Heart left ventricle (tissue), 16 donors: ENCODE results near the gene IGSF1. TPM values are rescaled to one million over a fixed set of nuclear protein-coding genes. Genes with fewer than 3 reads are reported as not detected.

Source experiments
- ATAC-seq, 4 donors: fragments of 200-7000 bp; cut with Tn5 transposase; one replicate each; pipeline ENCODE4 v1.9.1; 2020 to 2022; ENCODE audit warnings: moderate library complexity in 4 of 4, mild to moderate bottlenecking in 3 of 4, moderate number of reproducible peaks in 1 of 4
- DNase-seq, 5 donors: peaks; one replicate each; pipeline ENCODE4 v3.0.0-alpha.2; 2020
- H3K27ac ChIP-seq, 12 donors: fragments of 200-600 bp; sonication (generic) in 4 of 12; one replicate each; pipeline versions ENCODE4 v1.5.0 to v1.8.0; 2016 to 2022; ENCODE audit warnings: mild to moderate bottlenecking in 2 of 12
- H3K27me3 ChIP-seq, 9 donors: fragments of 200-600 bp; sonication (generic) in 2 of 9; one replicate each; pipeline versions ENCODE4 v1.5.1 to v1.8.0; 2016 to 2022; ENCODE audit warnings: mild to moderate bottlenecking in 3 of 9
- H3K36me3 ChIP-seq, 9 donors: fragments of 200-600 bp; sonication (generic) in 2 of 9; one replicate each; pipeline versions ENCODE4 v1.5.0 to v1.8.0; 2018 to 2022; ENCODE audit warnings: mild to moderate bottlenecking in 2 of 9
- H3K4me1 ChIP-seq, 12 donors: fragments of 200-600 bp; sonication (generic) in 4 of 12; one replicate each; pipeline versions ENCODE4 v1.5.0 to v1.8.0; 2016 to 2022; ENCODE audit warnings: mild to moderate bottlenecking in 3 of 12
- H3K4me3 ChIP-seq, 12 donors: fragments of 200-600 bp; sonication (generic) in 4 of 12; one replicate each; pipeline versions ENCODE4 v1.5.0 to v1.8.0; 2017 to 2022; ENCODE audit warnings: mild to moderate bottlenecking in 9 of 12, moderate library complexity in 4 of 12
- H3K9me3 ChIP-seq, 12 donors: fragments of 200-600 bp; sonication (generic) in 4 of 12; one replicate each; pipeline versions ENCODE4 v1.5.0 to v1.8.0; 2016 to 2022; ENCODE audit warnings: mild to moderate bottlenecking in 1 of 12
- CTCF ChIP-seq, 12 donors: fragments of 200-600 bp; sonication (generic) in 4 of 12; IDR thresholded peaks; one replicate each; pipeline versions ENCODE4 v1.5.0 to v1.8.0; 2018 to 2022; ENCODE audit warnings: antibody characterized with exemption in 12 of 12, mild to moderate bottlenecking in 5 of 12
- POLR2A ChIP-seq, 2 donors: fragments of 450-650 bp; IDR thresholded peaks; one replicate each; pipeline ENCODE4 v1.6.1; 2017; ENCODE audit warnings: antibody characterized with exemption in 2 of 2, mild to moderate bottlenecking in 2 of 2, moderate library complexity in 2 of 2
- WGBS, 4 donors: extraction: QIAGEN DNeasy Blood & Tissue Kit in 2 of 4; methylation state at CpG; one replicate each; pipeline versions ENCODE4 v1.1.5 to v1.1.7; 2013 to 2018; 5-methylcytosine and 5-hydroxymethylcytosine counted together
- intact Hi-C, 10 donors: fragments of 100-400 bp; cut with DNase I; formaldehyde crosslinking; loops; one replicate each; pipeline versions ENCODE4 v1.11.1 to v1.14.2; 2022
- polyA plus RNA-seq, 2 donors: library from polyadenylated mRNA; stranded (reverse); fragments of 200-250 nt; gene quantifications; one replicate each; pipeline ENCODE4 v1.2.3, GENCODE V29; 2013
- total RNA-seq, 9 donors: library from RNA; depleted of rRNA in 2 of 9; stranded (reverse); fragments of >200 nt in 2 of 9; fragmentation: NEBNext Ultra II Directional in 3 of 9; extraction: Animal tissue kit (Norgen Biotek cat#: 25700) in 3 of 9; gene quantifications; one replicate each; pipeline versions ENCODE4 v1.1.0 to v1.2.4, GENCODE V29; 2016 to 2023
- donor health status: ischemic (EF 13 %, LVEDD 7.1; RV severe dilation, severe dysfunction).
- donor health status: healthy with polysubstance abuse.
- donor health status: DM: no; HTN: yes; CAD: no.
- donor health status: DM: no; HTN: no; CAD: no.
- donor health status: ischemic (EF 25% LVEDD 6.9; RV normal size, moderate dysfunction).
- donor health status: ischemic (EF 25% LVEDD 5.7; RV mildly dilated, moderate dysfunction).
- donor health status: healthy.
- donor health status: DM: yes; HTN: yes; CAD: no.
- donor health status: ischemic (EF 35%, LVEDD 5.7; RV mildly dilated, moderate dysfunction).
- donor health status: nonischemic (EF 11% LVEDD 7.7; RV severe dilation, severe dysfunction).
- donor health status: DM: yes; HTN: yes; CAD: no.
- donor health status: PGD.
- donor health status: ischemic (EF 29% LVEDD 5.4; RV normal size, mild dysfunction).
- donor health status: nonischemic (EF 23%, LVEDD 6.1; RV moderate dilation, normal function).

The IGSF1 gene
- total and polyA plus RNA-seq, 11 donors, result 0.12 to 8.4 (median 1.4) TPM

GRCh38 chrX:131306601-131307000, 17.5 kb upstream of the IGSF1 start:
- WGBS, 4 donors, result 16 to 26% (median 21%) methylated on average over 1 of the region's 1 CpG
- TF ChIP-seq POLR2A (IDR thresholded peaks at IDR 0.05), result no peak
- no peak for DNase-seq
- Histone ChIP-seq H3K36me3 (no peaks in the 10 kb centered on the region), H3K4me1 (no peaks in the 10 kb centered on the region), H3K4me3 (no peak overlapping the region), H3K9me3 (no peaks in the 10 kb centered on the region), H3K27ac (no peak overlapping the region), H3K27me3 (peaks cover 0 to 20% (median 0%) of the 10 kb centered on the region in 9 donors)
- no peak for ATAC-seq
- intact Hi-C loops, result no loop called here

GRCh38 chrX:131305926-131306325, 16.8 kb upstream of the IGSF1 start:
- H3K27ac ChIP-seq, result no peak overlapping the region
- TF ChIP-seq CTCF (IDR thresholded peaks at IDR 0.05) (no peak), POLR2A (IDR thresholded peaks at IDR 0.05) (no peak)
- ATAC-seq, result no peak
- no peaks in the 10 kb centered on the region for H3K9me3 ChIP-seq
- H3K27me3 ChIP-seq, result peaks cover 0 to 22% (median 0%) of the 10 kb centered on the region in 9 donors
- intact Hi-C loops, result no loop called here
- H3K36me3 ChIP-seq, result no peaks in the 10 kb centered on the region
- H3K4me1 ChIP-seq, result no peaks in the 10 kb centered on the region
- H3K4me3 ChIP-seq, result no peak overlapping the region
- WGBS, 4 donors, result 28 to 45% (median 33%) methylated on average over 2 of the region's 2 CpGs
- DNase-seq, result no peak

GRCh38 chrX:131302701-131303100, 13.6 kb upstream of the IGSF1 start:
- peaks cover 0 to 27% (median 0%) of the 10 kb centered on the region in 9 donors for H3K27me3 ChIP-seq
- H3K9me3 ChIP-seq, result no peaks in the 10 kb centered on the region
- H3K4me1 ChIP-seq, result no peaks in the 10 kb centered on the region
- no peak overlapping the region for H3K4me3 ChIP-seq
- 73 to 89% (median 80%) methylated on average over 3 of the region's 3 CpGs for WGBS, 4 donors
- no peak for DNase-seq
- no peak overlapping the region for H3K27ac ChIP-seq
- H3K36me3 ChIP-seq, result no peaks in the 10 kb centered on the region
- ATAC-seq, result no peak
- no peak for TF ChIP-seq POLR2A (IDR thresholded peaks at IDR 0.05)
- no peak for TF ChIP-seq CTCF (IDR thresholded peaks at IDR 0.05)
- intact Hi-C loops, result no loop called here

- no peak overlapping the region for H3K4me3 ChIP-seq
- H3K4me1 ChIP-seq, result no peaks in the 10 kb centered on the region
- no peak for TF ChIP-seq POLR2A (IDR thresholded peaks at IDR 0.05)
- TF ChIP-seq CTCF (IDR thresholded peaks at IDR 0.05), result no peak
- no peaks in the 10 kb centered on the region for H3K36me3 ChIP-seq
- no peak for DNase-seq
- no peaks in the 10 kb centered on the region for H3K9me3 ChIP-seq
- peaks cover 0 to 31% (median 0%) of the 10 kb centered on the region in 9 donors for H3K27me3 ChIP-seq
- H3K27ac ChIP-seq, result no peak overlapping the region
- WGBS, 4 donors, result 46 to 62% (median 53%) methylated on average over 5 of the region's 5 CpGs
- intact Hi-C loops, result no loop called here
- no peak for ATAC-seq
These were observed 12.0 kb upstream of the IGSF1 start for GRCh38 chrX:131301155-131301554.

- H3K27ac ChIP-seq, result no peak overlapping the region
These were observed 9.7 kb upstream of the IGSF1 start for GRCh38 chrX:131298846-131299245.

More at GRCh38 chrX:131298846-131299245, 9.7 kb upstream of the IGSF1 start:
- WGBS, 4 donors, result 68 to 79% (median 71%) methylated on average over 3 of the region's 3 CpGs
- ATAC-seq, result no peak
- no peaks in the 10 kb centered on the region for H3K4me1 ChIP-seq
- DNase-seq, result no peak
- H3K27me3 ChIP-seq, result peaks cover 0 to 38% (median 0%) of the 10 kb centered on the region in 9 donors
- intact Hi-C loops, result no loop called here
- no peak overlapping the region for H3K4me3 ChIP-seq
- H3K36me3 ChIP-seq, result no peaks in the 10 kb centered on the region
- H3K9me3 ChIP-seq, result no peaks in the 10 kb centered on the region
- TF ChIP-seq POLR2A (IDR thresholded peaks at IDR 0.05) (no peak), CTCF (IDR thresholded peaks at IDR 0.05) (no peak)
